ENCODE measurements around the gene ABHD8.

Gene ABHD8

GRCh38 chr19:17321655-17322489, 18.6 kb upstream of the ABHD8 start:
- DNase-seq (ENCODE audit: low read depth) = no peak

- DNase-seq (ENCODE audit: low read depth) = no peak
Measured at GRCh38 chr19:17320435-17320834, 17.2 kb upstream of the ABHD8 start.

GRCh38 chr19:17319473-17320238, 16.4 kb upstream of the ABHD8 start:
- no peak for DNase-seq (ENCODE audit: low read depth)

- DNase-seq (ENCODE audit: low read depth) = no peak
Measured at GRCh38 chr19:17318966-17319365, 15.7 kb upstream of the ABHD8 start.

- DNase-seq (ENCODE audit: low read depth) = no peak
Measured at GRCh38 chr19:17314007-17314593, 10.9 kb upstream of the ABHD8 start.

- DNase-seq (ENCODE audit: low read depth) = no peak
Measured at GRCh38 chr19:17312189-17313113, 9.2 kb upstream of the ABHD8 start.

GRCh38 chr19:17311455-17312188, 8.4 kb upstream of the ABHD8 start:
- no peak for DNase-seq (ENCODE audit: low read depth)

GRCh38 chr19:17309965-17310461, 6.8 kb upstream of the ABHD8 start:
- no peak for DNase-seq (ENCODE audit: low read depth)

- peak; percentile 98 for DNase-seq (ENCODE audit: low read depth)
Measured at GRCh38 chr19:17309198-17309964, 6.2 kb upstream of the ABHD8 start, which contains the start of gene DDA1. TSS of gene DDA1 (plus strand) at chr19:17309563. CDS start at chr19:17309655, 92 bp downstream.

- DNase-seq (ENCODE audit: low read depth) = no peak
Measured at GRCh38 chr19:17307876-17308377, 4.7 kb upstream of the ABHD8 start.

GRCh38 chr19:17306285-17306714, 3.1 kb upstream of the ABHD8 start:
- DNase-seq (ENCODE audit: low read depth) = no peak

GRCh38 chr19:17305517-17306284, 2.5 kb upstream of the ABHD8 start, which contains the start of gene MRPL34:
TSS of gene MRPL34 (plus strand) at chr19:17305872. CDS start at chr19:17305893, 21 bp downstream.
- peak; percentile 97 for DNase-seq (ENCODE audit: low read depth)

- no peak for DNase-seq (ENCODE audit: low read depth)
Measured at GRCh38 chr19:17305216-17305516, 1.9 kb upstream of the ABHD8 start.

GRCh38 chr19:17304386-17305215, 1.4 kb upstream of the ABHD8 start:
- DNase-seq (ENCODE audit: low read depth) = no peak

GRCh38 chr19:17303940-17304267, 679 bp upstream of the ABHD8 start:
- no peak for DNase-seq (ENCODE audit: low read depth)

- no peak for DNase-seq (ENCODE audit: low read depth)
Measured at GRCh38 chr19:17302391-17303166, 646 bp downstream of the ABHD8 start.

GRCh38 chr19:17300992-17301619, 2.1 kb downstream of the ABHD8 start:
- DNase-seq (ENCODE audit: low read depth) = no peak

Data from CMK (cell line).